Activated CD4-positive, alpha-beta memory T cell treated with anti-CD3 and anti-CD28 coated beads, Interleukin-2, amount 10 ng/mL, durations not matched to agents 7 days and 5 days (primary cell): Measurements from ENCODE around the gene AXIN1. TPM values are rescaled to one million over a fixed set of nuclear protein-coding genes. Genes with fewer than 3 reads are reported as not detected.
"Not testable (repeated sequence)": the region's sequence is repeated elsewhere in the genome, so short reads cannot be mapped to it uniquely, and the experiment has no call there.

Experiments used
- CTCF ChIA-PET: fragments of 350-600 bp; sonication (Branson Sonifier 250); formaldehyde crosslinking; loops from one replicate; lab custom pipeline; 2021; ENCODE audit warnings: antibody characterized with exemption, inconsistent platforms; lab: Charles Lee
- POLR2A ChIA-PET: fragments of 350-600 bp; sonication (Branson Sonifier 250); formaldehyde crosslinking; loops from one replicate; lab custom pipeline; 2021; ENCODE audit warnings: antibody characterized with exemption; lab: Charles Lee
- DNase-seq: peaks from one replicate; pipeline ENCODE4 v3.0.0-alpha.2; 2020
- H3K27ac Mint-ChIP-seq: one replicate; pipeline ENCODE4 v1.8.0; 2021; ENCODE audit warnings: mild to moderate bottlenecking, mixed read lengths
- H3K27me3 Mint-ChIP-seq: one replicate; pipeline ENCODE4 v1.8.0; 2021; ENCODE audit warnings: mixed read lengths
- H3K36me3 Mint-ChIP-seq: one replicate; pipeline ENCODE4 v1.8.0; 2021; ENCODE audit warnings: low read depth, mixed read lengths
- H3K4me1 Mint-ChIP-seq: one replicate; pipeline ENCODE4 v1.8.0; 2021; ENCODE audit warnings: mixed read lengths
- H3K4me3 Mint-ChIP-seq: one replicate; pipeline ENCODE4 v1.8.0; 2021; ENCODE audit warnings: mild to moderate bottlenecking, mixed read lengths
- H3K9me3 Mint-ChIP-seq: one replicate; pipeline ENCODE4 v1.8.0; 2021; ENCODE audit warnings: mixed read lengths
- total RNA-seq, 2 experiments: library from RNA; stranded (reverse); gene quantifications; one replicate each; pipeline ENCODE4 v1.2.3, GENCODE V29; 2021

AXIN1 gene
- total RNA-seq, 2 experiments from 2014 or later: 25.4 to 25.7 TPM

DNA sequence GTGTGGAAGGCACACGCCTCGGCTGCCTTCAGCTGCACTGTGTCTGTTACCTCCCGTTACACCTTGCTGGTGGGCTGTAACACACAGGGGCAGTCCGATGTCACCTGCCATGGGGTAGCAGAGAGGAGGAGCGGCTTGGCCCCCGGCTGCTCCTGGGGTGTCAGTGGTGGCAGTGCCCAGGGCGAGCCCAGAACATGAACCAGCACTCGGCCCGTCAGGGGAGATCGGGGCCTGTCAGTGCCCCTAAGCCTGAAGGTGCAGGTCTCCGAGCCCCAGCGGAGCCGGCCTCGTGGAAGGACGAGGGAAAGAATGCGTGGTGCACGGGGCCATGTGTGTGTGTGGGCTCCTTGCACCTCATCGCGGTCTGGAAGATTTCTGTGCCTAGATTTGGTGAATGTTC is 92.2 kb downstream of the AXIN1 start:
- CTCF ChIA-PET: no interaction called here
- DNase-seq: no peak
- Mint-ChIP-seq H3K4me1 (peaks cover 18% of the 10 kb centered on the region), H3K27ac (no peak overlapping the region), H3K4me3 (no peak overlapping the region), H3K9me3 (no peaks in the 10 kb centered on the region), H3K27me3 (no peaks in the 10 kb centered on the region), H3K36me3 (peaks cover 12% of the 10 kb centered on the region)
- POLR2A ChIA-PET: no interaction called here

GRCh38 chr16:259814-260253 is 92.7 kb downstream of the AXIN1 start:
- CTCF ChIA-PET: no interaction called here
- Mint-ChIP-seq H3K27ac (no peak overlapping the region), H3K9me3 (no peaks in the 10 kb centered on the region), H3K27me3 (no peaks in the 10 kb centered on the region), H3K36me3 (peaks cover 14% of the 10 kb centered on the region), H3K4me1 (peaks cover 21% of the 10 kb centered on the region), H3K4me3 (no peak overlapping the region)
- no peak for DNase-seq
- POLR2A ChIA-PET: no interaction called here

- no peaks in the 10 kb centered on the region for H3K27me3 Mint-ChIP-seq
- H3K4me1 Mint-ChIP-seq: peaks cover 25% of the 10 kb centered on the region
- H3K36me3 Mint-ChIP-seq: peaks cover 15% of the 10 kb centered on the region
- no peak overlapping the region for H3K4me3 Mint-ChIP-seq
- no peaks in the 10 kb centered on the region for H3K9me3 Mint-ChIP-seq
- no peak for DNase-seq
- ChIA-PET POLR2A (no interaction called here), CTCF (no interaction called here)
- peak overlapping the region; percentile 7 for H3K27ac Mint-ChIP-seq
These were observed 93.3 kb downstream of the AXIN1 start for GRCh38 chr16:259226-259625.

- H3K27ac Mint-ChIP-seq, H3K4me3 Mint-ChIP-seq, H3K27me3 Mint-ChIP-seq, POLR2A ChIA-PET, CTCF ChIA-PET, DNase-seq, H3K9me3 Mint-ChIP-seq: not testable (repeated sequence)
- peaks cover 19% of the 10 kb centered on the region for H3K36me3 Mint-ChIP-seq
- peaks cover 34% of the 10 kb centered on the region for H3K4me1 Mint-ChIP-seq
These were observed 94.4 kb downstream of the AXIN1 start for GRCh38 chr16:258091-258490.

- Mint-ChIP-seq H3K36me3 (peaks cover 16% of the 10 kb centered on the region), H3K4me1 (peaks cover 48% of the 10 kb centered on the region), H3K27ac (peak overlapping the region; percentile 81), H3K9me3 (no peaks in the 10 kb centered on the region), H3K27me3 (no peaks in the 10 kb centered on the region), H3K4me3 (peak overlapping the region; percentile 37)
- DNase-seq: no peak
- ChIA-PET CTCF (interaction anchor here (1.4 kb wide), 1 partner anchor 148 kb away, joined by 4 read pairs; no protein-coding TSS in a partner anchor), POLR2A (interaction anchor here (1.3 kb wide), 1 partner anchor 27 kb away, joined by 6 read pairs; no protein-coding TSS in a partner anchor)
These were observed 97.3 kb downstream of the AXIN1 start for GRCh38 chr16:255183-255582.

DNA sequence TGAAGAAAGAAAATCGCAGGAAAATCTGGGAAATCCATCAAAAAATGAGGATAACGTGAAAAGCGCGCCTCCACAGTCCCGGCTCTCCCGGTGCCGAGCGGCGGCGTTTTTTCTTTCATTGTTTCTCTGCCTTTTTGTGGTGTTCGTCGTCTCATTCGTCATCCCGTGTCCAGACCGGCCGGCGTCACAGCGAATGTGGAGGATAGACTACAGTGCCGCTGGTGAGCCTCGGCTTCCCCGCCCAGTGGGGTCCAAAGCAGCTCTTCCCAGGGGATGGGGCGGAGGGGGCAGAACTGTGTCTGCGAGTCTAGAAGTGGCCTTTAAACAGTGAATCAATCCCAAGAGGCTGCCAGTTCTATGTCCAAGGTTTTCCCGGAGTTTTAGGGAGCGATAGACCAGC is 98.1 kb downstream of the AXIN1 start:
- CTCF ChIA-PET: interaction anchor here (1.4 to 2.4 kb wide), 2 partner anchors 20 to 147 kb away, joined by 4 to 10 read pairs; partner anchors contain the start of gene FAM234A
- peak overlapping the region; percentile 51 for H3K4me3 Mint-ChIP-seq
- POLR2A ChIA-PET: interaction anchor here (1.3 to 2.2 kb wide), 2 partner anchors 20 to 27 kb away, joined by 6 to 24 read pairs; partner anchors contain the start of gene FAM234A

DNA sequence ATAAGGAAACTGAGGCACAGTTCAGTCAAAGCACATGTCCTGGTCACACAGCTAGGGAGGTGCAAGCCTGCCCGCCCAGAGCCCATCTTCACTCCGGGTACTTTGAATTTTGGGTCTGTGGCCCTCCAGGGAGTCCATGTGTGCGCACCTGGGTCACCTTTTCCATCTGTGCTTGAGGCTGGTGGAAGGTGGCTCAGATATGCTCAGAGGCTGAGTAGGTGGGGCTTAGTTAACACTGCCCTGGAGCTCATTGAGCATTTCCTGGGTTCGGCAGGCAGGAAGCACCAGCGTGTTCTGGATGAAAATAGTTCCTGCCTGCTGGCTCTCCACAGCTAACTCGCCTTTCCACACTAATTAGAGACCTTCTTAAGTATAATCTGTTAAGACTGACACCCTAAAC is 98.7 kb downstream of the AXIN1 start:
- peak; percentile 25 for DNase-seq
- Mint-ChIP-seq H3K27ac (peak overlapping the region; percentile 90), H3K27me3 (no peaks in the 10 kb centered on the region), H3K4me3 (peak overlapping the region; percentile 51), H3K4me1 (peaks cover 41% of the 10 kb centered on the region), H3K9me3 (no peaks in the 10 kb centered on the region), H3K36me3 (peaks cover 17% of the 10 kb centered on the region)
- ChIA-PET POLR2A (interaction anchor here (1.3 to 2.2 kb wide), 2 partner anchors 19 to 26 kb away, joined by 6 to 24 read pairs; partner anchors contain the start of gene FAM234A), CTCF (interaction anchor here (0.9 to 2.4 kb wide), 2 partner anchors 19 to 83 kb away, joined by 3 to 10 read pairs; partner anchors contain the start of gene FAM234A)

More for the DNA sequence above, 98.1 kb downstream of the AXIN1 start:
- Mint-ChIP-seq H3K27me3 (no peaks in the 10 kb centered on the region), H3K27ac (no peak overlapping the region), H3K36me3 (peaks cover 17% of the 10 kb centered on the region), H3K9me3 (no peaks in the 10 kb centered on the region), H3K4me1 (peaks cover 47% of the 10 kb centered on the region)
- DNase-seq: no peak

DNA sequence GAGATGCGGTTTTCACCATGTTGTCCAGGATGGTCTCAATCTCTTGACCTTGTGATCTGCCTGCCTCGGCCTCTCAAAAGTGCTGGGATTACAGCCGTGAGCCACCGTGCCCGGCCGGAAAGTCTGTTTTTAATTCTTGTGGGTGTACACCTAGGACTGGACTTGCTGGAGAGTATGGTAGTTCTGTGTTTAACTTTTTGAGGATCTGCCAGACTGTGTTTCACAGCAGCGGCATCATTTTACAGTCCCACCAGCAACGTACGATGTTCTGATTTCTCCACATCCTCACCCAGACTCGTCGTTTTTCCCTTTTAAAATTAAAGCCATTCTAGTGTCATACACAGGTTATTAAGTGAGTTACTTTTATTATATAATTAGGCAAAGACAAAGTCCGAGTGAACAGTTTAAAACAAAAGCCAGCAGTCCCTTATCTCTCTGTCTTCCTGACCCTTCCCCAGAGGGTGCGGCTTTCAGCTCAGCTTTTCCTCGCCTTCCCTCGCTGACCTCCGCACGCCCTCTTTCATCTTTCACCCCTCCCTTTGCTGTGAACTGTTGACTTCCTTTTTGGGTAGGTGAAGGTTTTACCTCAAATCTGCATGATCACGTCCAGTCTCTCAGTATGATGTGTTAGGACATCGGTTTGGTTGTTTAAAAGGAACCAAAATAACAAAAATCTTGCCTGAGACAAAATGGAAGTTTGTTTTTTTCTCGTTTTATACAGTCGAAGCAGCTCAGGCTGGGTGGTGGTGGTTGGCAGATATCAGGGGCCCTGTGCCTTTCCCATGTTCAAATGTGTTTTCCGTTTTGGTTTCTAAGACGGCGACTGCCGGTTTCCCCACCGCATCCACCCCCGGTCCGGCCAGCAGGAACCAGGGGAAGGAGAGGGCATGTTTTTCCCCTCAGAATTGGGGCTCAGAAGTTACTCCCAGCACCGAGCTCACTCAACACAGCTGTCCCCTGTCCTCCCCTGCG is 99.9 kb downstream of the AXIN1 start:
- H3K4me1 Mint-ChIP-seq: peaks cover 39% of the 10 kb centered on the region
- H3K9me3 Mint-ChIP-seq: no peaks in the 10 kb centered on the region
- CTCF ChIA-PET: interaction anchor here (2.4 kb wide), 1 partner anchor 18 kb away, joined by 10 read pairs; the partner anchor contains the start of gene FAM234A
- POLR2A ChIA-PET: interaction anchor here (1.0 to 2.2 kb wide), 5 partner anchors 10 to 72 kb away, joined by 3 to 24 read pairs (median 5); partner anchors contain the start of gene FAM234A
- peak overlapping the region; percentile 90 for H3K27ac Mint-ChIP-seq
- H3K4me3 Mint-ChIP-seq: peak overlapping the region; percentile 65
- peaks cover 15% of the 10 kb centered on the region for H3K36me3 Mint-ChIP-seq
- DNase-seq: peak; percentile 51
- no peaks in the 10 kb centered on the region for H3K27me3 Mint-ChIP-seq

- CTCF ChIA-PET: interaction anchor here (1.3 kb wide), 1 partner anchor 14 kb away, joined by 3 read pairs; no protein-coding TSS in a partner anchor
These were observed 103.1 kb downstream of the AXIN1 start for GRCh38 chr16:249431-249830.

GRCh38 chr16:247027-247426 is 105.5 kb downstream of the AXIN1 start:
- Mint-ChIP-seq H3K27ac (no peak overlapping the region), H3K9me3 (no peaks in the 10 kb centered on the region), H3K36me3 (peaks cover 3% of the 10 kb centered on the region), H3K4me3 (no peak overlapping the region), H3K27me3 (no peaks in the 10 kb centered on the region), H3K4me1 (peaks cover 9% of the 10 kb centered on the region)
- no peak for DNase-seq
- ChIA-PET CTCF (no interaction called here), POLR2A (no interaction called here)

More at GRCh38 chr16:249431-249830, 103.1 kb downstream of the AXIN1 start:
- Mint-ChIP-seq H3K4me1 (peaks cover 24% of the 10 kb centered on the region), H3K27ac (no peak overlapping the region), H3K36me3 (peaks cover 7% of the 10 kb centered on the region), H3K4me3 (no peak overlapping the region), H3K9me3 (no peaks in the 10 kb centered on the region), H3K27me3 (no peaks in the 10 kb centered on the region)
- no peak for DNase-seq
- POLR2A ChIA-PET: no interaction called here

GRCh38 chr16:245105-245504 is 107.4 kb downstream of the AXIN1 start:
- ChIA-PET POLR2A (interaction anchor here (1.9 kb wide), 1 partner anchor 10 kb away, joined by 9 read pairs; the partner anchor contains the start of gene FAM234A), CTCF (interaction anchor here (1.9 kb wide), 1 partner anchor 10 kb away, joined by 9 read pairs; the partner anchor contains the start of gene FAM234A)
- H3K36me3 Mint-ChIP-seq: no peaks in the 10 kb centered on the region
- H3K9me3 Mint-ChIP-seq: no peaks in the 10 kb centered on the region
- H3K27me3 Mint-ChIP-seq: no peaks in the 10 kb centered on the region
- no peak for DNase-seq
- no peak overlapping the region for H3K27ac Mint-ChIP-seq
- H3K4me3 Mint-ChIP-seq: no peak overlapping the region
- H3K4me1 Mint-ChIP-seq: peaks cover 15% of the 10 kb centered on the region

DNA sequence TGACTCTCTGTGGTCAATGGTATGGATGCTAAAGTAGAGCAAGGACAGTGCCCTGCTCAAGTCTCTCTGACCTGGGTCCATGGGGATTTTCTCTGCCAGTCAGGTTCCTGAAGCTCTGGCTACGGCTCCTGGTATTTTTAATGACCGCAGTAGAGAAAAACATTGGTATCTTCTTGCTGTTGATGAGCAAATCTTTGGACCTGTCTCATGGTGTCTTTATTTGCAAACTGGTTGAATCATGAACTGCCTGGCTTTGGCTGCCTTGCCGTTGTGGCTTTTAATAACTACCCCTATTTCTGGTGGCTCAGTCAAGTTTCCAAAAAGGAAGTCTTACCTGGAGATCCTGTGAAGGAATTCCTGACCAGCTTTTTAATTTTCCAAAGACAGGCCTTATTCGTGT is 109.2 kb downstream of the AXIN1 start:
- CTCF ChIA-PET: interaction anchor here (1.1 kb wide), 1 partner anchor 8 kb away, joined by 3 read pairs; the partner anchor contains the start of gene FAM234A
- H3K27ac Mint-ChIP-seq: no peak overlapping the region
- H3K36me3 Mint-ChIP-seq: no peaks in the 10 kb centered on the region
- H3K27me3 Mint-ChIP-seq: no peaks in the 10 kb centered on the region
- no peak for DNase-seq
- H3K4me1 Mint-ChIP-seq: peaks cover 21% of the 10 kb centered on the region
- no peak overlapping the region for H3K4me3 Mint-ChIP-seq
- POLR2A ChIA-PET: interaction anchor here (0.8 to 1.7 kb wide), 3 partner anchors 8 to 15 kb away, joined by 3 to 5 read pairs (median 5); partner anchors contain the start of gene FAM234A
- H3K9me3 Mint-ChIP-seq: no peaks in the 10 kb centered on the region
